ENCODE data around the gene ROS1.

DNA sequence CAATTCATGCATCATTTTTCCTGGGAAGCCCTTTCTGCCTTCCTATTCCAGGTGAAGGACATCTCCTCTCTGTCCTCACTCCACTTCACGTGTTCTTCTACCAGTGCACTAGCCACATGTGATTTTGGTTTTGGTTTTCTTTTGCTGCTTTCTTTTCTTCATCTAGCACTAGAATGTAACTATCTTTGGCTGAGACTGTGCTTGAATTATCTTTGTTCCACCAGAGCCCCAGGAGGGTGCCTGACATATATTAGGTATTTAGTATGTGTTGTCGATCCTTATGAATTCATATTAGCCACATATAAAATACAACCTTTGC, 80.5 kb downstream of the ROS1 start:
- TF ChIP-seq GATA2 (IDR thresholded peaks at IDR 0.05; ENCODE audit: low read depth, low read length) (no peak), GATA3 (IDR thresholded peaks at IDR 0.05; ENCODE audit: low read depth, low read length) (no peak)

Data from SH-SY5Y (cell line).